SJCRH30 (cell line): ENCODE results near the gene EPPIN. TPM values are rescaled to one million over a fixed set of nuclear protein-coding genes. Genes with fewer than 3 reads are reported as not detected.
"Not testable (repeated sequence)": the region's sequence is repeated elsewhere in the genome, so short reads cannot be mapped to it uniquely, and the experiment has no call there.

Experiments
- DNase-seq, 2 experiments: peaks; one replicate each; pipeline ENCODE4 v3.0.0-alpha.2; 2015 to 2020
- H3K27ac ChIP-seq: fragments of 250-450 bp; sonication (Bioruptor Pico); 2 replicates; pipeline ENCODE4 v1.5.1; 2020; ENCODE audit warnings: mild to moderate bottlenecking, moderate library complexity
- H3K27me3 ChIP-seq: fragments of 250-450 bp; sonication (Bioruptor Pico); 2 replicates; pipeline ENCODE4 v1.5.1; 2020; ENCODE audit warnings: mild to moderate bottlenecking, moderate library complexity
- H3K36me3 ChIP-seq: fragments of 250-450 bp; sonication (Bioruptor Pico); 2 replicates; pipeline ENCODE4 v1.5.1; 2020; ENCODE audit warnings: mild to moderate bottlenecking, moderate library complexity
- H3K4me1 ChIP-seq: fragments of 250-450 bp; sonication (Bioruptor Pico); 2 replicates; pipeline ENCODE4 v1.5.1; 2020; ENCODE audit warnings: mild to moderate bottlenecking, moderate library complexity
- H3K4me3 ChIP-seq: fragments of 250-450 bp; sonication (Bioruptor Pico); 2 replicates; pipeline ENCODE4 v1.5.1; 2020; ENCODE audit warnings: mild to moderate bottlenecking, moderate library complexity
- H3K9me3 ChIP-seq: fragments of 250-450 bp; sonication (Bioruptor Pico); replicated peaks from 2 replicates; pipeline ENCODE4 v1.5.1; 2020; ENCODE audit warnings: mild to moderate bottlenecking, moderate library complexity
- total RNA-seq: library from RNA; depleted of rRNA; stranded (reverse); fragments of >200 nt; shearing (Covaris generic); gene quantifications from 2 replicates; pipeline ENCODE4 v1.2.3, GENCODE V29; 2014; rRNA removed

Gene EPPIN
- not detected in 2 replicates for total RNA-seq

GRCh38 chr20:45547206-45547770 is at the start of gene EPPIN:
TSS of gene EPPIN (minus strand) at chr20:45547401. CDS start at chr20:45547357, 44 bp downstream.
- no peaks in the 10 kb centered on the region for H3K4me1 ChIP-seq
- no peaks in the 10 kb centered on the region for H3K9me3 ChIP-seq
- no peak within 1 kb of the TSS for H3K27ac ChIP-seq
- peaks cover 30% of the 10 kb centered on the region for H3K27me3 ChIP-seq
- H3K36me3 ChIP-seq = no peaks in the 10 kb centered on the region
- no peak for DNase-seq
- no peak within 1 kb of the TSS for H3K4me3 ChIP-seq

GRCh38 chr20:45595235-45595634 is 48.0 kb upstream of the EPPIN start:
- Histone ChIP-seq H3K4me1 (no peaks in the 10 kb centered on the region; the same call in 1 of the 2 replicates), H3K4me3 (no peak overlapping the region), H3K27me3 (peaks cover 6% of the 10 kb centered on the region), H3K9me3 (no peaks in the 10 kb centered on the region), H3K36me3 (no peaks in the 10 kb centered on the region), H3K27ac (no peak overlapping the region)
- DNase-seq = no peak

GRCh38 chr20:45593498-45593897 is 46.3 kb upstream of the EPPIN start:
- Histone ChIP-seq H3K27me3 (peaks cover 10% of the 10 kb centered on the region), H3K4me3 (no peak overlapping the region), H3K4me1 (no peaks in the 10 kb centered on the region; the same call in 1 of the 2 replicates), H3K36me3 (no peaks in the 10 kb centered on the region), H3K27ac (no peak overlapping the region), H3K9me3 (no peaks in the 10 kb centered on the region)
- DNase-seq = no peak

GRCh38 chr20:45592574-45593189 is 45.5 kb upstream of the EPPIN start:
- peak; percentile 33 to 71 for DNase-seq
- Histone ChIP-seq H3K36me3 (no peaks in the 10 kb centered on the region), H3K9me3 (no peaks in the 10 kb centered on the region), H3K27ac (no peak overlapping the region), H3K4me1 (no peaks in the 10 kb centered on the region; the same call in 1 of the 2 replicates), H3K27me3 (peaks cover 16% of the 10 kb centered on the region), H3K4me3 (no peak overlapping the region)

GRCh38 chr20:45589725-45590124 is 42.5 kb upstream of the EPPIN start:
- Histone ChIP-seq H3K36me3 (no peaks in the 10 kb centered on the region), H3K9me3 (no peaks in the 10 kb centered on the region), H3K4me3 (no peak overlapping the region), H3K27ac (no peak overlapping the region), H3K27me3 (peaks cover 16% of the 10 kb centered on the region), H3K4me1 (no peaks in the 10 kb centered on the region; the same call in 1 of the 2 replicates)
- DNase-seq = no peak

GRCh38 chr20:45588800-45589199 is 41.6 kb upstream of the EPPIN start:
- Histone ChIP-seq H3K4me1 (no peaks in the 10 kb centered on the region; the same call in 1 of the 2 replicates), H3K36me3 (no peaks in the 10 kb centered on the region), H3K9me3 (no peaks in the 10 kb centered on the region), H3K4me3 (no peak overlapping the region), H3K27me3 (peaks cover 16% of the 10 kb centered on the region), H3K27ac (no peak overlapping the region)
- peak in 1 of 2 experiments; percentile 15 for DNase-seq

- H3K36me3 ChIP-seq, H3K27ac ChIP-seq, DNase-seq, H3K4me1 ChIP-seq, H3K9me3 ChIP-seq, H3K4me3 ChIP-seq: not testable (repeated sequence)
- H3K27me3 ChIP-seq = peaks cover 29% of the 10 kb centered on the region
Observed at GRCh38 chr20:45585986-45586385, 38.8 kb upstream of the EPPIN start.

GRCh38 chr20:45584294-45584693 is 37.1 kb upstream of the EPPIN start:
- H3K9me3 ChIP-seq, H3K27ac ChIP-seq, H3K4me3 ChIP-seq, H3K4me1 ChIP-seq, DNase-seq, H3K36me3 ChIP-seq: not testable (repeated sequence)
- peaks cover 29% of the 10 kb centered on the region for H3K27me3 ChIP-seq

GRCh38 chr20:45583502-45583901 is 36.3 kb upstream of the EPPIN start:
- Histone ChIP-seq H3K27ac (no peak overlapping the region), H3K9me3 (0 out of 2 replicates have a peak, but pooled peaks cover 3% of the 10 kb centered on the region), H3K4me1 (no peaks in the 10 kb centered on the region), H3K27me3 (peaks cover 26% of the 10 kb centered on the region), H3K4me3 (no peak overlapping the region), H3K36me3 (no peaks in the 10 kb centered on the region)
- no peak for DNase-seq

GRCh38 chr20:45581702-45582101 is 34.5 kb upstream of the EPPIN start:
- Histone ChIP-seq H3K9me3 (0 out of 2 replicates have a peak, but pooled peaks cover 3% of the 10 kb centered on the region), H3K4me1 (no peaks in the 10 kb centered on the region), H3K4me3 (no peak overlapping the region), H3K27ac (no peak overlapping the region), H3K36me3 (no peaks in the 10 kb centered on the region), H3K27me3 (peaks cover 19% of the 10 kb centered on the region)
- DNase-seq = no peak

- DNase-seq = no peak
- no peak within 1 kb of the TSS for H3K4me3 ChIP-seq
- H3K27me3 ChIP-seq = peaks cover 19% of the 10 kb centered on the region
- no peak within 1 kb of the TSS for H3K27ac ChIP-seq
- no peaks in the 10 kb centered on the region for H3K36me3 ChIP-seq
- 0 out of 2 replicates have a peak, but pooled peaks cover 3% of the 10 kb centered on the region for H3K9me3 ChIP-seq
- no peaks in the 10 kb centered on the region for H3K4me1 ChIP-seq
Observed at GRCh38 chr20:45579184-45579583, 32.0 kb upstream of the EPPIN start, which contains the start of gene WFDC8. TSS of gene WFDC8 (minus strand) at chr20:45579284. CDS start at chr20:45579247, 37 bp downstream.

- Histone ChIP-seq H3K4me3 (no peak overlapping the region), H3K4me1 (no peaks in the 10 kb centered on the region), H3K36me3 (no peaks in the 10 kb centered on the region), H3K27me3 (peaks cover 14% of the 10 kb centered on the region), H3K27ac (no peak overlapping the region), H3K9me3 (0 out of 2 replicates have a peak, but pooled peaks cover 3% of the 10 kb centered on the region)
- DNase-seq = no peak
Observed at GRCh38 chr20:45578231-45578630, 31.0 kb upstream of the EPPIN start.

- H3K27ac ChIP-seq = no peak overlapping the region
- H3K4me1 ChIP-seq = no peaks in the 10 kb centered on the region
- no peak overlapping the region for H3K4me3 ChIP-seq
- peaks cover 6% of the 10 kb centered on the region for H3K27me3 ChIP-seq
- H3K36me3 ChIP-seq = no peaks in the 10 kb centered on the region
- 0 out of 2 replicates have a peak, but pooled peaks cover 3% of the 10 kb centered on the region for H3K9me3 ChIP-seq
- no peak for DNase-seq
Observed at GRCh38 chr20:45576995-45577394, 29.8 kb upstream of the EPPIN start.

GRCh38 chr20:45575931-45576330 is 28.7 kb upstream of the EPPIN start:
- H3K27me3 ChIP-seq = no peaks in the 10 kb centered on the region; the same call in 1 of the 2 replicates
- no peak overlapping the region for H3K27ac ChIP-seq
- DNase-seq = no peak
- H3K36me3 ChIP-seq = no peaks in the 10 kb centered on the region
- H3K4me1 ChIP-seq = no peaks in the 10 kb centered on the region
- 0 out of 2 replicates have a peak, but pooled peaks cover 3% of the 10 kb centered on the region for H3K9me3 ChIP-seq
- H3K4me3 ChIP-seq = no peak overlapping the region

- DNase-seq, H3K27ac ChIP-seq, H3K27me3 ChIP-seq, H3K9me3 ChIP-seq, H3K4me1 ChIP-seq, H3K36me3 ChIP-seq, H3K4me3 ChIP-seq: not testable (repeated sequence)
Observed at GRCh38 chr20:45569650-45570049, 22.4 kb upstream of the EPPIN start.
